Measurements from ENCODE around the gene SH3GL1.

- TF ChIP-seq EZH2 (IDR thresholded peaks at IDR 0.05) (no peak), POLR2AphosphoS5 (IDR thresholded peaks at IDR 0.05; ENCODE audit: borderline replicate concordance, low read depth, low read length) (no peak), FOXP2 (optimal IDR thresholded peaks at IDR 0.05; ENCODE audit: control extremely low read depth, extremely low read length, insufficient read depth) (no peak)
Measured at GRCh38 chr19:4368128-4368820, 32.1 kb downstream of the SH3GL1 start.

Measured in SK-N-MC (cell line).